ENCODE data around the gene NES. TPM values are rescaled to one million over a fixed set of nuclear protein-coding genes. Genes with fewer than 3 reads are reported as not detected.

The NES gene
- total and polyA plus RNA-seq, 2 experiments from 2014 or later: 25.0 to 95.9 TPM

DNA sequence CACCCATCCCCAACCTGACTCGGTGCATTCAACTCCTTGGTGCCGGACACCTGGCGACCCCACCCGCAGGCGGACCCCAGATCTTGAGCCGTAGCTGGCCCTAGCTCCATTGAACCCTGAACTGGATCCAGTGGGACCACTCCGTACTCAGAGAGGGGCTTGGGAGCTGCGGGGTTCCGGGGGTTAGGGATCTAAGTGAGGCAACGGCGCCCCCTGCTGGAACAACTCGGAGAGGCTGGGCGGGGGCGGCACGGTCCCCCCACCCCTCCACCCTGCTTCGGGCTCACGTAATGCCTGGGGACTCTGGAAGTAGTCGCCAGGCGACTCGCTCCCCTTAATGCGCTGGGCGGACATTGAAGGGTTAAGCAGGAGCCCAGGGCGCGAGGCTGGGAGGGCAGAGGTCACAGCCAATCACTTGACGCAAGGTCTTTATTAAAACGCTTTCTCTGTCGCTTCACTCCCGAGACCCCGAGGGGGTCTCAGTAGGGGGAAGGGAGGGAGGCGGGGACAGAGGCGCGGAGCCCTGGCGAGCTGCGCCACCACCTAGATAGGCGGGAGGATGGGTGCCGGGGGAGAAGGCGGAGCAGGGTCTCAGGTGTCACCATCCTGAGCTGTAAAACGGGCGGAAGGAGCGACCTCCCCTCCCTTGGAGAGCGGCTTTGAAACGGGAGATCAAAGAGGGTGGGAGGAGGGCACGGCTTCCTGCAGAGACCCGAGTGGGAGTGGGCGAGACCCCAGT lies 28.9 kb upstream of the NES start:
- no peaks in the 10 kb centered on the region for H3K9me3 Mint-ChIP-seq
- H3K4me1 ChIP-seq (ENCODE audit: insufficient read depth): peaks cover 63% of the 10 kb centered on the region
- peak; percentile 96 for DNase-seq (ENCODE audit: low spot score)
- TF ChIP-seq EZH2 (IDR thresholded peaks at IDR 0.05; ENCODE audit: low read depth, unreplicated experiment) (no peak), EZH2phosphoT487 (IDR thresholded peaks at IDR 0.05; ENCODE audit: unreplicated experiment) (no peak), NANOG (IDR thresholded peaks at IDR 0.05; ENCODE audit: borderline replicate concordance) (no peak; the same call in 1 of the 2 replicates), POLR2AphosphoS5 (IDR thresholded peaks at IDR 0.05; ENCODE audit: low read depth) (peak; percentile 44; the same call in 1 of the 2 replicates), CREB1 (CRISPR knock-in tag; IDR thresholded peaks at IDR 0.05; ENCODE audit: low read depth) (peak; percentile 68), ZNF114 (CRISPR knock-in tag; IDR thresholded peaks at IDR 0.05) (no peak), STAT1 (IDR thresholded peaks at IDR 0.05; ENCODE audit: unreplicated experiment) (no peak), ZNF331 (CRISPR knock-in tag; IDR thresholded peaks at IDR 0.05; ENCODE audit: low read depth) (no peak), JUNB (IDR thresholded peaks at IDR 0.05; ENCODE audit: unreplicated experiment) (no peak)
- TF ChIP-seq, protein P1, sequence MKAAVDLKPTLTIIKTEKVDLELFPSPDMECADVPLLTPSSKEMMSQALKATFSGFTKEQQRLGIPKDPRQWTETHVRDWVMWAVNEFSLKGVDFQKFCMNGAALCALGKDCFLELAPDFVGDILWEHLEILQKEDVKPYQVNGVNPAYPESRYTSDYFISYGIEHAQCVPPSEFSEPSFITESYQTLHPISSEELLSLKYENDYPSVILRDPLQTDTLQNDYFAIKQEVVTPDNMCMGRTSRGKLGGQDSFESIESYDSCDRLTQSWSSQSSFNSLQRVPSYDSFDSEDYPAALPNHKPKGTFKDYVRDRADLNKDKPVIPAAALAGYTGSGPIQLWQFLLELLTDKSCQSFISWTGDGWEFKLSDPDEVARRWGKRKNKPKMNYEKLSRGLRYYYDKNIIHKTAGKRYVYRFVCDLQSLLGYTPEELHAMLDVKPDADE (IDR thresholded peaks at IDR 0.05): no peak
- TF ChIP-seq, protein P2, sequence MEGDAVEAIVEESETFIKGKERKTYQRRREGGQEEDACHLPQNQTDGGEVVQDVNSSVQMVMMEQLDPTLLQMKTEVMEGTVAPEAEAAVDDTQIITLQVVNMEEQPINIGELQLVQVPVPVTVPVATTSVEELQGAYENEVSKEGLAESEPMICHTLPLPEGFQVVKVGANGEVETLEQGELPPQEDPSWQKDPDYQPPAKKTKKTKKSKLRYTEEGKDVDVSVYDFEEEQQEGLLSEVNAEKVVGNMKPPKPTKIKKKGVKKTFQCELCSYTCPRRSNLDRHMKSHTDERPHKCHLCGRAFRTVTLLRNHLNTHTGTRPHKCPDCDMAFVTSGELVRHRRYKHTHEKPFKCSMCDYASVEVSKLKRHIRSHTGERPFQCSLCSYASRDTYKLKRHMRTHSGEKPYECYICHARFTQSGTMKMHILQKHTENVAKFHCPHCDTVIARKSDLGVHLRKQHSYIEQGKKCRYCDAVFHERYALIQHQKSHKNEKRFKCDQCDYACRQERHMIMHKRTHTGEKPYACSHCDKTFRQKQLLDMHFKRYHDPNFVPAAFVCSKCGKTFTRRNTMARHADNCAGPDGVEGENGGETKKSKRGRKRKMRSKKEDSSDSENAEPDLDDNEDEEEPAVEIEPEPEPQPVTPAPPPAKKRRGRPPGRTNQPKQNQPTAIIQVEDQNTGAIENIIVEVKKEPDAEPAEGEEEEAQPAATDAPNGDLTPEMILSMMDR (conservative IDR thresholded peaks at IDR 0.05; ENCODE audit: low read depth in 2 of 2): peak; percentile 86 to 91
- TF ChIP-seq, protein P3, sequence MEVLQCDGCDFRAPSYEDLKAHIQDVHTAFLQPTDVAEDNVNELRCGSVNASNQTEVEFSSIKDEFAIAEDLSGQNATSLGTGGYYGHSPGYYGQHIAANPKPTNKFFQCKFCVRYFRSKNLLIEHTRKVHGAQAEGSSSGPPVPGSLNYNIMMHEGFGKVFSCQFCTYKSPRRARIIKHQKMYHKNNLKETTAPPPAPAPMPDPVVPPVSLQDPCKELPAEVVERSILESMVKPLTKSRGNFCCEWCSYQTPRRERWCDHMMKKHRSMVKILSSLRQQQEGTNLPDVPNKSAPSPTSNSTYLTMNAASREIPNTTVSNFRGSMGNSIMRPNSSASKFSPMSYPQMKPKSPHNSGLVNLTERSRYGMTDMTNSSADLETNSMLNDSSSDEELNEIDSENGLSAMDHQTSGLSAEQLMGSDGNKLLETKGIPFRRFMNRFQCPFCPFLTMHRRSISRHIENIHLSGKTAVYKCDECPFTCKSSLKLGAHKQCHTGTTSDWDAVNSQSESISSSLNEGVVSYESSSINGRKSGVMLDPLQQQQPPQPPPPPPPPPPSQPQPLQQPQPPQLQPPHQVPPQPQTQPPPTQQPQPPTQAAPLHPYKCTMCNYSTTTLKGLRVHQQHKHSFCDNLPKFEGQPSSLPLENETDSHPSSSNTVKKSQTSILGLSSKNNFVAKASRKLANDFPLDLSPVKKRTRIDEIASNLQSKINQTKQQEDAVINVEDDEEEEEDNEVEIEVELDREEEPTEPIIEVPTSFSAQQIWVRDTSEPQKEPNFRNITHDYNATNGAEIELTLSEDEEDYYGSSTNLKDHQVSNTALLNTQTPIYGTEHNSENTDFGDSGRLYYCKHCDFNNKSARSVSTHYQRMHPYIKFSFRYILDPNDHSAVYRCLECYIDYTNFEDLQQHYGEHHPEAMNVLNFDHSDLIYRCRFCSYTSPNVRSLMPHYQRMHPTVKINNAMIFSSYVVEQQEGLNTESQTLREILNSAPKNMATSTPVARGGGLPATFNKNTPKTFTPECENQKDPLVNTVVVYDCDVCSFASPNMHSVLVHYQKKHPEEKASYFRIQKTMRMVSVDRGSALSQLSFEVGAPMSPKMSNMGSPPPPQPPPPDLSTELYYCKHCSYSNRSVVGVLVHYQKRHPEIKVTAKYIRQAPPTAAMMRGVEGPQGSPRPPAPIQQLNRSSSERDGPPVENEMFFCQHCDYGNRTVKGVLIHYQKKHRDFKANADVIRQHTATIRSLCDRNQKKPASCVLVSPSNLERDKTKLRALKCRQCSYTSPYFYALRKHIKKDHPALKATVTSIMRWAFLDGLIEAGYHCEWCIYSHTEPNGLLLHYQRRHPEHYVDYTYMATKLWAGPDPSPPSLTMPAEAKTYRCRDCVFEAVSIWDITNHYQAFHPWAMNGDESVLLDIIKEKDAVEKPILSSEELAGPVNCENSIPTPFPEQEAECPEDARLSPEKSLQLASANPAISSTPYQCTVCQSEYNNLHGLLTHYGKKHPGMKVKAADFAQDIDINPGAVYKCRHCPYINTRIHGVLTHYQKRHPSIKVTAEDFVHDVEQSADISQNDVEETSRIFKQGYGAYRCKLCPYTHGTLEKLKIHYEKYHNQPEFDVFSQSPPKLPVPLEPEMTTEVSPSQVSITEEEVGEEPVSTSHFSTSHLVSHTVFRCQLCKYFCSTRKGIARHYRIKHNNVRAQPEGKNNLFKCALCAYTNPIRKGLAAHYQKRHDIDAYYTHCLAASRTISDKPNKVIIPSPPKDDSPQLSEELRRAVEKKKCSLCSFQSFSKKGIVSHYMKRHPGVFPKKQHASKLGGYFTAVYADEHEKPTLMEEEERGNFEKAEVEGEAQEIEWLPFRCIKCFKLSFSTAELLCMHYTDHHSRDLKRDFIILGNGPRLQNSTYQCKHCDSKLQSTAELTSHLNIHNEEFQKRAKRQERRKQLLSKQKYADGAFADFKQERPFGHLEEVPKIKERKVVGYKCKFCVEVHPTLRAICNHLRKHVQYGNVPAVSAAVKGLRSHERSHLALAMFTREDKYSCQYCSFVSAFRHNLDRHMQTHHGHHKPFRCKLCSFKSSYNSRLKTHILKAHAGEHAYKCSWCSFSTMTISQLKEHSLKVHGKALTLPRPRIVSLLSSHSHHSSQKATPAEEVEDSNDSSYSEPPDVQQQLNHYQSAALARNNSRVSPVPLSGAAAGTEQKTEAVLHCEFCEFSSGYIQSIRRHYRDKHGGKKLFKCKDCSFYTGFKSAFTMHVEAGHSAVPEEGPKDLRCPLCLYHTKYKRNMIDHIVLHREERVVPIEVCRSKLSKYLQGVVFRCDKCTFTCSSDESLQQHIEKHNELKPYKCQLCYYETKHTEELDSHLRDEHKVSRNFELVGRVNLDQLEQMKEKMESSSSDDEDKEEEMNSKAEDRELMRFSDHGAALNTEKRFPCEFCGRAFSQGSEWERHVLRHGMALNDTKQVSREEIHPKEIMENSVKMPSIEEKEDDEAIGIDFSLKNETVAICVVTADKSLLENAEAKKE (CRISPR knock-in tag; IDR thresholded peaks at IDR 0.05): no peak
- TF ChIP-seq, protein P4, sequence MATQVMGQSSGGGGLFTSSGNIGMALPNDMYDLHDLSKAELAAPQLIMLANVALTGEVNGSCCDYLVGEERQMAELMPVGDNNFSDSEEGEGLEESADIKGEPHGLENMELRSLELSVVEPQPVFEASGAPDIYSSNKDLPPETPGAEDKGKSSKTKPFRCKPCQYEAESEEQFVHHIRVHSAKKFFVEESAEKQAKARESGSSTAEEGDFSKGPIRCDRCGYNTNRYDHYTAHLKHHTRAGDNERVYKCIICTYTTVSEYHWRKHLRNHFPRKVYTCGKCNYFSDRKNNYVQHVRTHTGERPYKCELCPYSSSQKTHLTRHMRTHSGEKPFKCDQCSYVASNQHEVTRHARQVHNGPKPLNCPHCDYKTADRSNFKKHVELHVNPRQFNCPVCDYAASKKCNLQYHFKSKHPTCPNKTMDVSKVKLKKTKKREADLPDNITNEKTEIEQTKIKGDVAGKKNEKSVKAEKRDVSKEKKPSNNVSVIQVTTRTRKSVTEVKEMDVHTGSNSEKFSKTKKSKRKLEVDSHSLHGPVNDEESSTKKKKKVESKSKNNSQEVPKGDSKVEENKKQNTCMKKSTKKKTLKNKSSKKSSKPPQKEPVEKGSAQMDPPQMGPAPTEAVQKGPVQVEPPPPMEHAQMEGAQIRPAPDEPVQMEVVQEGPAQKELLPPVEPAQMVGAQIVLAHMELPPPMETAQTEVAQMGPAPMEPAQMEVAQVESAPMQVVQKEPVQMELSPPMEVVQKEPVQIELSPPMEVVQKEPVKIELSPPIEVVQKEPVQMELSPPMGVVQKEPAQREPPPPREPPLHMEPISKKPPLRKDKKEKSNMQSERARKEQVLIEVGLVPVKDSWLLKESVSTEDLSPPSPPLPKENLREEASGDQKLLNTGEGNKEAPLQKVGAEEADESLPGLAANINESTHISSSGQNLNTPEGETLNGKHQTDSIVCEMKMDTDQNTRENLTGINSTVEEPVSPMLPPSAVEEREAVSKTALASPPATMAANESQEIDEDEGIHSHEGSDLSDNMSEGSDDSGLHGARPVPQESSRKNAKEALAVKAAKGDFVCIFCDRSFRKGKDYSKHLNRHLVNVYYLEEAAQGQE (IDR thresholded peaks at IDR 0.05; ENCODE audit: unreplicated experiment): peak; percentile 22
- peak overlapping the region; percentile 96 for H3K27ac Mint-ChIP-seq
- peaks cover 30% of the 10 kb centered on the region for H3K27me3 ChIP-seq (ENCODE audit: insufficient read depth)
- H3K27me3 Mint-ChIP-seq (ENCODE audit: insufficient read depth, low read depth, poor library complexity): peaks cover 29% of the 10 kb centered on the region
- peak overlapping the region; percentile 83 for H3K4me3 Mint-ChIP-seq
- peaks cover 61% of the 10 kb centered on the region for H3K4me1 Mint-ChIP-seq
- H3K79me2 ChIP-seq (replicated peaks; ENCODE audit: insufficient read depth): peaks cover 13% of the 10 kb centered on the region
- H4K20me1 ChIP-seq (replicated peaks; ENCODE audit: insufficient read depth): no peaks in the 10 kb centered on the region; the same call in 1 of the 2 replicates
- peaks cover 12% of the 10 kb centered on the region for H3K36me3 Mint-ChIP-seq (ENCODE audit: low read depth)
- peak; percentile 42 for ATAC-seq
- peak overlapping the region; percentile 87 for H2AFZ ChIP-seq
- no peaks in the 10 kb centered on the region for H3K9me2 ChIP-seq (ENCODE audit: insufficient read depth)
- H3K4me3 ChIP-seq: peak overlapping the region; percentile 67
- H3K27ac ChIP-seq (ENCODE audit: low read depth): peak overlapping the region; percentile 98
- H3K36me3 ChIP-seq (ENCODE audit: insufficient read depth): no peaks in the 10 kb centered on the region
- H3K4me2 ChIP-seq: peak overlapping the region; percentile 92
- peaks cover 29% of the 10 kb centered on the region for H3F3A ChIP-seq (replicated peaks; ENCODE audit: low read depth)
